GM15510 (cell line): Measurements from ENCODE around the gene DOCK8.

Experiments used
- POLR2A ChIP-seq: IDR thresholded peaks from 3 replicates; pipeline ENCODE4 v1.6.1; 2011; ENCODE audit warnings: borderline replicate concordance; ENCODE audit not compliant: insufficient read length; ENCODE audit errors: extremely low read depth

DOCK8 gene

DNA sequence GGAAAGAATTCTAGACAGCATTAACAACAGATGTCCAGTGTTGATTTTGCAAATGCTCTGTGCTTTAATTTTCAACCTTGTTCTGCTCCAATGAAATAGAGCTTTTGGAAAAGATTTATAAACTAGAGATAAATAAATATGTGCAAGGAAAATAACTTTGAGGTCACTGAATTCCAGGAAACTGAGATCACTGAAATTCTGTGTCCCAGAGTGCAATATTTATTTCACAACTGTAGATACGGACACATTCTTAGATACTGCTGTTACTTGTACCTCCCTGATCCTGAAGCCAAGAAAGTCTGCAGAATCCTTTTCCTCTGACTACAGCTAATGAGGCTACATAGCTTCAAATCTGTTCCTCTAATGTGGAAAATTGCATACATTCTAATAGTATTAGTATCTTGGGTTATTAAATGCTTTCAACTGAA is 222.9 kb downstream of the DOCK8 start:
- TF ChIP-seq POLR2A, result no peak

DNA sequence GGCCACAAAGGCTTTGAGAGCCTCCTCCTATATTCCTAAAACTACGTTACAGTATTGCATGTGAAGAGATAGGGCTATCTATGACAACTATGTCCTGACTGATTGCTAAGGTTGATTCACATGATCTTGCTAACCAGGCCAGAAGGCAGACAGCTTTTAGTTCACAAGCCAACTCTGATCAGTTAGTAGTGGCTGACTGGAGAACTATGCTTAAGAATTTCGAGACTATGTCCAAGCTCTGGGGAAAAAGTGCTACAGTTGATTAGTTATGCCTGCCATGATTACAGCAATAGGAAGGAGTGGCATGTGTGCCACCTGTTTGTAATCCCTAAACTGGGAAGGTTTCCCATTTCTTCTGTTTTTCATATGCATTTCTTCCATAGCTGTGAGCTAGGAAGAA is 223.4 kb downstream of the DOCK8 start:
- TF ChIP-seq POLR2A, result no peak

DNA sequence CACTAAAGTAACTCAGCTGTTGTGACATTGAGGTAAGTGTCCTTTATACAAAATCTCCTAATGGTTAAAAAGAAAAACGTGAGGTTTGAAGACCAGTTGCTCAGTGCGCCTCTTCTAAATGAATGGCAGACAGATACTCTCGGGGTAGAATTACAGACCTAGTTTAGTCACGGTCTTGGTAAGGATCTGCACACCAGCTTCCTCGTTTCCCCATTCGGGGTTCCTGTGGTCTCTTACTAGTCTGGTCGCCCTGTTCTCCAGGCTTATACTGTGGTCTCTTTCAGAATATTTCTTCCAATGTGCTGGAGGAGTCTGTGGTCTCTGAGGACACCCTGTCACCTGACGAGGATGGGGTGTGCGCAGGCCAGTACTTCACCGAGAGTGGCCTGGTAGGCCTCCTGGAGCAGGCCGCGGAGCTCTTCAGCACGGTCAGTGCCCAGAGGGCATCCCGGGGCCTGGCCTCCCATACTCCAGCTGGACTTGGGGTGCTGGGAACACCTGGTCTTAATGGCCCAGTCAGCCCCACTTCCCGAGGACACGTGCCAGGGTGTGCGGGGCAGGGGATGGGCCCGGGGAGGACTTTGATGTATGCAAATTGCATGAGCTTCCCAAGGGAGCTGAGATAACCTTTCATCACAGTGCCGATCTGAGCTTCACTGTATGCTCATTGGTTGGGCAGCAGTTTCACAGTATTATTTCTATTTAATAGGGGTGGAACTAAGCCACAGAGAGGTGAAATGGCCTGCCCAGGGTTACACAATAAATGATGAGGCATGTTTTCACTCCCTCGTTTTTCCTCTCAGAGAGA is 224.5 kb downstream of the DOCK8 start:
- no peak for TF ChIP-seq POLR2A

DNA sequence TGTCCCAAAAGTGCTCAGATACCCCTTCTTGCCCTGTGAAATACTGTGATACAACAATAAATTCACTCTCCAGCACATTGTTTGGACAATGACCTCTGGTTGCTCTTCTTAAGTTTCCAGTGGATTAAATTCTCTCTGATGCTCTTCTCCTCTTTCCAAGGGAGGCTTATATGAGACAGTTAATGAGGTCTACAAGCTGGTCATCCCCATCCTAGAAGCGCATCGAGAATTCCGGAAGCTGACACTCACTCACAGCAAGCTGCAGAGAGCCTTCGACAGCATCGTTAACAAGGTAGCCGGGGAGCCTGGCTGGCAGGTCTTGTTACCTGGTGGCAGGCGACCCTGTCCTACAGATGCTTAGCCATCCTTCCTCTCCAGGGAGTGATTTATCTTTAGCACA is 226.5 kb downstream of the DOCK8 start:
- TF ChIP-seq POLR2A, result no peak

DNA sequence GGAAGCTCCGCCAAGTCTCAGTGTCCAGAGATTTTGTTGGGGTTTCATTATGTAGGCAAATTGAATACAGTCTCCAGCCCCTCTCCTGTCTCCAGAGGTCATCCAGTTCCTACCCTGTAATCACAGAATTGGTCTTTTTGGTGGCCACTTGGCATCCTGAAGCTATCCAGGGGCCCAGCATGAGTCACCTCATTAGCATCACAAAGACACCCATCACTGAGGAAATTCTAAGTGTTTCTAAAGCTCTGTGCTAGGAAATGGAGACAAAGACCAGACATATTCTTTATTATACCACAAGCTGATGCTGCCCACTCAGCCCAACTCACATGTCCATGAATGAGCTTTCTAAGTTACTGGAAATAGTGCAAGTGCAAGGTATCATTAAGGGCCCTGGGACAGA is 229.9 kb downstream of the DOCK8 start:
- TF ChIP-seq POLR2A, result no peak

DNA sequence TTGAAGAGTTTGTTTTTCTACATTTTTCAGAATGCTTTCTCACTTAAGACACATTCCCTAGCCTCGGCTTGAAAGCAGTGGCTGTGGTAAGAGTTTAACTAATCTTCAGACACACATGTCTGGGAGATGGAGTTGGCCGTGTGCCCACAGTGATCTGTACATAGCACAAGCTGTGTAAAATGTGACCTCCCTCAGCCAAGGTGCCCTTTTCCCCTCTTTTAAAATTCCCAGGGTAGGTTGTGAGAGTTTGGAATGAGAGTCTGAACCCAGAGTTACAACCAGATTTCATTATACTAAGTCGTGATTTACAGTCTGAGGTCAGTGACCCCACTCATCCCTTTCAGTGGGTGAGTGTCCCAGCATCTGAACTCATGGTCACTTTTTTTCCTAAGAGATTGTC is 230.4 kb downstream of the DOCK8 start:
- no peak for TF ChIP-seq POLR2A

DNA sequence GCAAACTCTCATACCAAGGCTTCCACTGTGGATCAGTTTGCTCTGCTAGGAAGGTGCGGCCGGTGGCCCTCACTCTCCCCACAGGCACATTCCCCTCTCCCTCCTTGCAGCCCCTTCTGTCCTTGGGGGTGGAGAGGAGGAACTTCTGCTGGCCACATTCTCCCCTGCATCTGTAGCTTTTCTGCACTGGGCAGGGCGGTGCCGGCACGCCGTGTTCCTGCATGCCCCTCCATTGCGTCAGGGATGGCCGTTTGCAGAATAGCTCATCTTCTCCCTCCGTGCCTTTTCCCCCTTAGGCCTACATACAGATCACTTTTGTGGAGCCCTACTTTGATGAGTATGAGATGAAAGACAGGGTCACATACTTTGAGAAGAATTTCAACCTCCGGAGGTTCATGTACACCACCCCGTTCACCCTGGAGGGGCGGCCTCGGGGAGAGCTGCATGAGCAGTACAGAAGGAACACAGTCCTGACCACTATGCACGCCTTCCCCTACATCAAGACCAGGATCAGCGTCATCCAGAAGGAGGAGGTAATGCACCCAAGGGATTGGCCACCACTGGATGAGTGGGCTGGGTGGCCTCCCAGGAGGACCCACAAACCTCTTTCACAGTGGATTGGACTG is 231.5 kb downstream of the DOCK8 start:
- no peak for TF ChIP-seq POLR2A

DNA sequence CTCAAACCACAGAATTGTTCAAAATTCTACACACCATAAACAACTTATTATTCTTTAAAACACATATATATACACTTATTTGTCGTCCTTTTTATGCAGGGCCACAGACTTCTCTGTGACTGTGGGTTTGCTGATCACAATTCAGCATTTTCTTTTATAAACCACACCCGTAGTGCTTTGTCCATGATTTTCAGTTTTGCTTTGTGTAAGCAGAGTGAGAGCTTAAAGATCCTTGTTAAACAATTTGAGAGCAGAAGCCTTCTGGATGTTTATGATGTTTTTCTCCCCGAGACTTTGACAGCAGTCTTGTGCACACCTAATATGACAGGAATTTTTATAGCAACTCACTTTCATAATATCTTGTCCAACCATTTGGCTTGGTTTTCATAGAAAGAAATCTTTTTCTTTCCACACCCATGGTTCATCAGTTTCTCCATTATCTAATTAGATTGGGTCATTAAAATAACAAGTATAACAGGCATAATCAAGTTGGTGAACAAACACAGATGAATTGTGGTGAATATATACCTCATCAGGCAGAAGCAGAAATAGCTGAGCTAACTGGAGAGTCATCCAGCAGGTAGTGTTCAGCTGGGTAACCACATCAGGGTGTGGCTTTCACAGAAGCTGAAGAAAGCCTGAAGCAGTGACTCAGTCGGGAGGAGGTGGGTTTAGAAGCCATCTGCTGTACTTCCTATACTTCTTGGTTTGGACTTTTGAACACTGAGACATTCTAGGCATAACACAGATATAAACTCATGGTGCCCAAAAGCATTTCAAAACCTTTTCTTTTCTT is 232.8 kb downstream of the DOCK8 start:
- TF ChIP-seq POLR2A, result no peak

DNA sequence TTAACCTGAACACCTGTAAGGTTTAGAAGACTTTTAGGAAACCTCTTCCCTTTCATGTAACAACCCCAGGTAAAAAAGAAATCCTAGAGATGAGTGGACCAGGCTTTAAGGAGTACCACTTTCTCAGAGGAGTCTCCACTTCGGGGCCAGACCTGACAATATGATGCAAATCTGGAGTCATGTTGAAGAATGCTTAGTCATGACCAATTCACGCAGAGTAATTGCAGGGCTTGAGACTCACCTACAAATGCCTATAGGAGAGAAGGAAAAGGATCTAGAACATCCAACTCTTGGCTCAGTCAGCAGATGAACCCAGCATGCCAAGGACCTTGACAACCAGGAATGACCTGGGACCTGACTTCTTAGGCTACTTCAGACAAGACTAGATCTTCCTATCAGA is 235.4 kb downstream of the DOCK8 start:
- TF ChIP-seq POLR2A, result no peak

DNA sequence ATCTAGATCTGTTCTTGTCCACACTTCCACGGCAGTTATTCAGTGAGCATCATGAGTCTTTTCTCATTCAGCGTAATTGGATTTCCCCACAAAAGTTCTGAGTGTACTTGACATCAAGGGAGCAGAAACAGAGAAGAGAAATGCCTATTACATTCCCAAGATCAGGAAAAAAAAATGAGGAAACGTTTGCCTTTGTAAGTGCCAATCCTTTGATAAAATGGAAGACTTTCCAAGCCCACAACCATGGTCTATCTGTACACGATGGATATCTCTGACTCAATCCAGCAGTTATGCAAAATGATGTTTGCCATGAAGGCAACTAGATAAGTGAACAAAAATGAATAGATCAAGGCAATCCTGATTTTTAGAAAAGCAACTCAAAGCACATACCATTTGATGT is 235.9 kb downstream of the DOCK8 start:
- no peak for TF ChIP-seq POLR2A

DNA sequence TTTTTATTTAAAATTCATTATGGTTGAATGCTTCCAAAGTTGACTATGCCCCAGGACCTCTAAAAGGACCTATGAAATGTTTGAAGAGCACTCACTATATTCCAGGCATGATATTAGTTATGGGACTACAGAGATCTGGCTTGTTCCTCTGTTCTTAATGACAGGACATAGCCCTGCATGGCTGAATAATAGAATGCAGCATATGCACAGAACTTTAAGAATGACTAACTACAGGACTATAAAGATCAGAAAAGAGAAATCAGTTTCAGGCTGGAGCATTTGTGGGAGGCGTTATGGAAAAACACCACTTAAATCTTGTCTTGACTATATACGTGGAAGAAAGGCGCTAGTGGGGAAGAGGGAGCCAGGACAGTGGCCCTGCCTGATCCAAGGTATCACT is 239.2 kb downstream of the DOCK8 start:
- TF ChIP-seq POLR2A, result no peak

DNA sequence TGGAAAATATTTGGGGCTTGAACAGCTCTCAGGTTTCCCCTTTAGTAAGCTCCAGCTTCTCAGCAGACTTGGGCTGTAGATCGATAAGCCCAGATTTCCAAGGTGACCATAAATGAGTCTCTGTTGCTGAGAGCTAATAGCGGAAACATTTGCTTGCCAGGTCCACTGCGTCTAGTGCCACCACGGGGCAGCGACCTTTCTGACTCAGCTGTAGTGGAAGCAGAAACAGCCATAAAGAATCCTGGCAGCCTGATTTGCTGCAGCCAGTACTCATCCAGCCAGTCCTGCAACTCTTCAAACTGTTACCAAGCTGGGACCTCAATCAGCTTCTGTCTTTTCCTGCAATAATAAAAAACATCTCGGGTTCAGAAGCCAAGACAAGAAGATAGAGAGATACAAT is 241.7 kb downstream of the DOCK8 start:
- no peak for TF ChIP-seq POLR2A

DNA sequence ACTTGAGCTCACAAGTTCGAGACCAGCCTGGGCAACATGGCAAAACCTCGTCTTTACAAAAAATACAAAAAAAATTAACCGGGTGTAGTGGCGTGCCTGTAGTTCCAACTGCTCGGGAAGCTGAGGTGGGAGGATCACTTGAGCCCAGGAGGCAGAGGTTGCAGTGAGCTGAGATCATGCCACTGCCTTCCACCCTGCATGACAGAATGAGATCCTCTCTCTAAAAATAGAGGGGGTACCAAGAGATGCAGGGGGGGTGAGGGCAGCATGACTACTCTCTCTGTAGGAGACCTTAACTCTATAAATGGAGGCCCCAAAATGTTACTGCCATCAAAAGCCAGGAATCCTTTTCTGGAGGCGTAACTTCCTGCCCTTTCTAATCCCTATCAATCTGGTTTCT is 243.9 kb downstream of the DOCK8 start:
- TF ChIP-seq POLR2A, result no peak

DNA sequence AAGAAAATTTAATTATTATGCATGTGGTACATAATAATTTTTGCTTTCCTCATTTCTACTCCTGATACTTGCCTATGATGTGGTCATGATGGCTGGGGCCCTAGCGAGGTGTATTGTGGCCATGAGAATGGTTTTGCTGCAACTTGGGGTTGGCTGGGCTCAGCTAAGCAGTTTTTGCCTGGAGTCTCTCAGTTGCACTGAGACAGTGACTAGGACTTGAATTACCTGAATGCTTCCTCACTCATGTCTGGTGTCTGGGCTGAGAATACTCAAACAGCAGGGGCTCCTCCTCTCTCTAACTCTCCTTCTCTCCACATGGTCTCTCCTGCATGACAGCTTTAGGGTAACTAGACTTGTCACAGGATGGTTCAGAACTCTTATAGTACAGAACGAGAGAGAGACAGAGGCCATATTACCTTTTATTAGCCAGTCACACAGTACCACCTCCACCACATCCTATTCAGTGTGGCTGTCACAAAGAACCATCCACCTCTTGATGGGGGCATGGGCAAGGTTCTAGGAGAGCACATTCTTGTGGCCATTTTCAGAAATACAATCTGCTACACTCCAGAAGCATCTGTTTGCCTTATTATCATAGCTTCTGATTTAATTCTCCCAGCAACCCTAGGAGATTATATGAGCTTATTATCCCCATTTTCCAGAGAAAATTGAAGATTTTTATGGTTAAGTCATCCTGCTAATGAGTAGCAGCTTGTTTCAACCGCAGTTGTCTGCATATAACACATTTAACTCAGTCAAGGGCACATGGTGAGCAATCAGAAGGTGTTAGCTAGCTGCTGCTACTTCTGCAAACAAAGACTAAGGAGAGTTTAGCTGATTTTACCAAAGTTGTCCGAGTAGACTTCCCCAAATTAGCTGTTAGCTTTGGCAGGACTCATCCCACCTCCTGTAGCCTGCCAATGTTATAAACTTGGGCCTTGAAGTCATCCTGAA is 245.1 kb downstream of the DOCK8 start:
- TF ChIP-seq POLR2A, result no peak
